Astrocyte of the cerebellum (primary cell): ENCODE results near the gene BTC.

Source experiments
- DNase-seq: peaks from one replicate; pipeline ENCODE4 v3.0.0-alpha.2; 2011; ENCODE audit warnings: low read depth
- H3K4me3 ChIP-seq: 2 replicates; pipeline ENCODE4 v1.5.1; 2011; ENCODE audit warnings: mild to moderate bottlenecking, low read depth, low read length, moderate library complexity
- CTCF ChIP-seq: IDR thresholded peaks from 2 replicates; pipeline ENCODE4 v1.5.1; 2012; ENCODE audit warnings: low read length, low read depth, moderate library complexity, mild to moderate bottlenecking; ENCODE audit errors: missing control alignments
- in situ Hi-C: cut with HindIII; loops from 2 replicates; pipeline ENCODE4 v1.10.0; 2017; ENCODE audit warnings: low sequenced_read_pairs

BTC gene

GRCh38 chr4:74768857-74769525, 25.3 kb downstream of the BTC start:
- in situ Hi-C loops = no loop called here
- DNase-seq = peak; percentile 27
- H3K4me3 ChIP-seq = no peak overlapping the region
- no peak for TF ChIP-seq CTCF

- TF ChIP-seq CTCF = no peak
- in situ Hi-C loops = no loop called here
- DNase-seq = no peak
- no peak overlapping the region for H3K4me3 ChIP-seq
These were observed 30.2 kb downstream of the BTC start for GRCh38 chr4:74764119-74764518.

- TF ChIP-seq CTCF = no peak
- in situ Hi-C loops = no loop called here
- no peak for DNase-seq
These were observed 35.7 kb downstream of the BTC start for GRCh38 chr4:74758551-74759145.

GRCh38 chr4:74757136-74757535, 37.2 kb downstream of the BTC start:
- no peak for TF ChIP-seq CTCF
- in situ Hi-C loops = no loop called here
- no peak overlapping the region for H3K4me3 ChIP-seq
- DNase-seq = no peak

More at GRCh38 chr4:74758551-74759145, 35.7 kb downstream of the BTC start:
- H3K4me3 ChIP-seq = no peak overlapping the region

- no peak overlapping the region for H3K4me3 ChIP-seq
- in situ Hi-C loops = no loop called here
- peak; percentile 26 for DNase-seq
- no peak for TF ChIP-seq CTCF
These were observed 38.8 kb downstream of the BTC start for GRCh38 chr4:74755486-74755885.

GRCh38 chr4:74754218-74754617, 40.1 kb downstream of the BTC start:
- no peak for TF ChIP-seq CTCF
- H3K4me3 ChIP-seq = no peak overlapping the region
- in situ Hi-C loops = no loop called here

GRCh38 chr4:74752798-74753197, 41.5 kb downstream of the BTC start:
- no peak for DNase-seq
- in situ Hi-C loops = no loop called here
- no peak overlapping the region for H3K4me3 ChIP-seq
- TF ChIP-seq CTCF = no peak

More at GRCh38 chr4:74754218-74754617, 40.1 kb downstream of the BTC start:
- no peak for DNase-seq
